ENCODE data around the gene SCMH1.

GRCh38 chr1:41013024-41013423 is 229.1 kb downstream of the SCMH1 start:
- TF ChIP-seq POLR2A (IDR thresholded peaks at IDR 0.05) (no peak), CTCF (IDR thresholded peaks at IDR 0.05) (no peak)
